OCI-LY3 (cell line): Measurements from ENCODE around the gene MACF1.

ENCODE experiments used
- CTCF ChIP-seq: fragments of 200-600, 300-600 bp; sonication (generic); IDR thresholded peaks from 2 replicates; pipeline ENCODE4 v1.5.1; 2014; ENCODE audit warnings: antibody characterized with exemption, low read length, low read depth
- EZH2phosphoT487 ChIP-seq: fragments of 200-600 bp; shearing (Covaris generic); IDR thresholded peaks from 2 replicates; pipeline ENCODE4 v1.6.1; 2018; ENCODE audit warnings: antibody characterized with exemption, mixed run types, low read depth

GRCh38 chr1:39187275-39188046 is 17.0 kb upstream of the MACF1 start:
- TF ChIP-seq CTCF (no peak), EZH2phosphoT487 (no peak)
